ENCODE results near the gene NNT.

Gene NNT

GRCh38 chr5:43691893-43692292, 88.9 kb downstream of the NNT start:
- ATAC-seq, result no peak
- TF ChIP-seq OSR1 (CRISPR knock-in tag; IDR thresholded peaks at IDR 0.05) (no peak), PPARA (CRISPR knock-in tag; IDR thresholded peaks at IDR 0.05; ENCODE audit: borderline replicate concordance) (no peak), GLIS3 (CRISPR knock-in tag; IDR thresholded peaks at IDR 0.05) (no peak), TSHZ2 (CRISPR knock-in tag; IDR thresholded peaks at IDR 0.05) (no peak), ZFP3 (CRISPR knock-in tag; IDR thresholded peaks at IDR 0.05) (no peak), BACH2 (CRISPR knock-in tag; IDR thresholded peaks at IDR 0.05; ENCODE audit: borderline replicate concordance) (no peak), CREB5 (CRISPR knock-in tag; IDR thresholded peaks at IDR 0.05; ENCODE audit: low read depth) (no peak), ESRRG (CRISPR knock-in tag; IDR thresholded peaks at IDR 0.05) (no peak), CSDC2 (CRISPR knock-in tag; IDR thresholded peaks at IDR 0.05) (no peak), ZNF565 (CRISPR knock-in tag; conservative IDR thresholded peaks at IDR 0.05; ENCODE audit: low read depth) (no peak)

DNA sequence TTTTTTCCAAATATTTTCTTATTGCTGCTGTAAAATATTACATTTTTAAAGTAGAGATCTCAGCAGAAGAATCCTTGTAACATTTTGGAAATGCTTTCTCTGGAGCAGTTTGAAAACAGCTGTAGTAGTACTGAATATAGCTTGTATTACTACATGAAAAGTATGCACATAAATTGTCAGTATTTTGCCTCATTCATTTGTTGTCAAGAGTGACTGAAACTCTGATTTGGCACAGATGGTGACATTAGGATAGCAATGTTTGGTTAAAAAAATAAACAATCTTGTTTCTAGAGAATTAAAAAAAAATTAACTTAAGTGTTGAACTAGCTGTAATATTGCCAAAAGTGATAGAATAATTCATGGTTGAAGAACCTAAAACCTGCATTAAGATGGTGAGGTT, 90.4 kb downstream of the NNT start:
- TF ChIP-seq ZFP30 (CRISPR knock-in tag; IDR thresholded peaks at IDR 0.05) (no peak), TSHZ2 (CRISPR knock-in tag; IDR thresholded peaks at IDR 0.05) (no peak), ISL1 (CRISPR knock-in tag; IDR thresholded peaks at IDR 0.05) (no peak), ESRRG (CRISPR knock-in tag; IDR thresholded peaks at IDR 0.05) (no peak), ZC3H10 (CRISPR knock-in tag; IDR thresholded peaks at IDR 0.05) (no peak), TOX (CRISPR knock-in tag; IDR thresholded peaks at IDR 0.05; ENCODE audit: borderline replicate concordance) (no peak), ZNF8 (CRISPR knock-in tag; IDR thresholded peaks at IDR 0.05) (no peak), RARB (CRISPR knock-in tag; IDR thresholded peaks at IDR 0.05) (no peak), ZFP3 (CRISPR knock-in tag; IDR thresholded peaks at IDR 0.05) (no peak), CSRNP3 (CRISPR knock-in tag; IDR thresholded peaks at IDR 0.05) (no peak), BACH2 (CRISPR knock-in tag; IDR thresholded peaks at IDR 0.05; ENCODE audit: borderline replicate concordance) (no peak), SNAI2 (CRISPR knock-in tag; IDR thresholded peaks at IDR 0.05) (no peak), CREB5 (CRISPR knock-in tag; IDR thresholded peaks at IDR 0.05; ENCODE audit: low read depth) (no peak), ZNF70 (CRISPR knock-in tag; IDR thresholded peaks at IDR 0.05) (no peak), OSR1 (CRISPR knock-in tag; IDR thresholded peaks at IDR 0.05) (no peak), CSDC2 (CRISPR knock-in tag; IDR thresholded peaks at IDR 0.05) (no peak), PPARA (CRISPR knock-in tag; IDR thresholded peaks at IDR 0.05; ENCODE audit: borderline replicate concordance) (no peak), ARNTL (CRISPR knock-in tag; IDR thresholded peaks at IDR 0.05; ENCODE audit: borderline replicate concordance, low read depth) (no peak)
- TF ChIP-seq, protein P1, sequence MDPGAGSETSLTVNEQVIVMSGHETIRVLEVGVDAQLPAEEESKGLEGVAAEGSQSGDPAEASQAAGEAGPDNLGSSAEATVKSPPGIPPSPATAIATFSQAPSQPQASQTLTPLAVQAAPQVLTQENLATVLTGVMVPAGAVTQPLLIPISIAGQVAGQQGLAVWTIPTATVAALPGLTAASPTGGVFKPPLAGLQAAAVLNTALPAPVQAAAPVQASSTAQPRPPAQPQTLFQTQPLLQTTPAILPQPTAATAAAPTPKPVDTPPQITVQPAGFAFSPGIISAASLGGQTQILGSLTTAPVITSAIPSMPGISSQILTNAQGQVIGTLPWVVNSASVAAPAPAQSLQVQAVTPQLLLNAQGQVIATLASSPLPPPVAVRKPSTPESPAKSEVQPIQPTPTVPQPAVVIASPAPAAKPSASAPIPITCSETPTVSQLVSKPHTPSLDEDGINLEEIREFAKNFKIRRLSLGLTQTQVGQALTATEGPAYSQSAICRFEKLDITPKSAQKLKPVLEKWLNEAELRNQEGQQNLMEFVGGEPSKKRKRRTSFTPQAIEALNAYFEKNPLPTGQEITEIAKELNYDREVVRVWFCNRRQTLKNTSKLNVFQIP (CRISPR knock-in tag; IDR thresholded peaks at IDR 0.05; ENCODE audit: borderline replicate concordance, low read depth), result no peak
- ATAC-seq, result no peak
